Heart left ventricle (tissue), 16 donors: Measurements from ENCODE around the gene FOCAD. TPM values are rescaled to one million over a fixed set of nuclear protein-coding genes. Genes with fewer than 3 reads are reported as not detected.

ENCODE experiments used
- ATAC-seq, 4 donors: fragments of 200-7000 bp; cut with Tn5 transposase; one replicate each; pipeline ENCODE4 v1.9.1; 2020 to 2022; ENCODE audit warnings: moderate library complexity in 4 of 4, mild to moderate bottlenecking in 3 of 4, moderate number of reproducible peaks in 1 of 4
- DNase-seq, 5 donors: peaks; one replicate each; pipeline ENCODE4 v3.0.0-alpha.2; 2020
- H3K27ac ChIP-seq, 12 donors: fragments of 200-600 bp; sonication (generic) in 4 of 12; one replicate each; pipeline versions ENCODE4 v1.5.0 to v1.8.0; 2016 to 2022; ENCODE audit warnings: mild to moderate bottlenecking in 2 of 12
- H3K27me3 ChIP-seq, 9 donors: fragments of 200-600 bp; sonication (generic) in 2 of 9; one replicate each; pipeline versions ENCODE4 v1.5.1 to v1.8.0; 2016 to 2022; ENCODE audit warnings: mild to moderate bottlenecking in 3 of 9
- H3K36me3 ChIP-seq, 9 donors: fragments of 200-600 bp; sonication (generic) in 2 of 9; one replicate each; pipeline versions ENCODE4 v1.5.0 to v1.8.0; 2018 to 2022; ENCODE audit warnings: mild to moderate bottlenecking in 2 of 9
- H3K4me1 ChIP-seq, 12 donors: fragments of 200-600 bp; sonication (generic) in 4 of 12; one replicate each; pipeline versions ENCODE4 v1.5.0 to v1.8.0; 2016 to 2022; ENCODE audit warnings: mild to moderate bottlenecking in 3 of 12
- H3K4me3 ChIP-seq, 12 donors: fragments of 200-600 bp; sonication (generic) in 4 of 12; one replicate each; pipeline versions ENCODE4 v1.5.0 to v1.8.0; 2017 to 2022; ENCODE audit warnings: mild to moderate bottlenecking in 9 of 12, moderate library complexity in 4 of 12
- H3K9me3 ChIP-seq, 12 donors: fragments of 200-600 bp; sonication (generic) in 4 of 12; one replicate each; pipeline versions ENCODE4 v1.5.0 to v1.8.0; 2016 to 2022; ENCODE audit warnings: mild to moderate bottlenecking in 1 of 12
- CTCF ChIP-seq, 12 donors: fragments of 200-600 bp; sonication (generic) in 4 of 12; IDR thresholded peaks; one replicate each; pipeline versions ENCODE4 v1.5.0 to v1.8.0; 2018 to 2022; ENCODE audit warnings: antibody characterized with exemption in 12 of 12, mild to moderate bottlenecking in 5 of 12
- POLR2A ChIP-seq, 2 donors: fragments of 450-650 bp; IDR thresholded peaks; one replicate each; pipeline ENCODE4 v1.6.1; 2017; ENCODE audit warnings: antibody characterized with exemption in 2 of 2, mild to moderate bottlenecking in 2 of 2, moderate library complexity in 2 of 2
- WGBS, 4 donors: extraction: QIAGEN DNeasy Blood & Tissue Kit in 2 of 4; methylation state at CpG; one replicate each; pipeline versions ENCODE4 v1.1.5 to v1.1.7; 2013 to 2018; 5-methylcytosine and 5-hydroxymethylcytosine counted together
- intact Hi-C, 10 donors: fragments of 100-400 bp; cut with DNase I; formaldehyde crosslinking; loops; one replicate each; pipeline versions ENCODE4 v1.11.1 to v1.14.2; 2022
- polyA plus RNA-seq, 2 donors: library from polyadenylated mRNA; stranded (reverse); fragments of 200-250 nt; gene quantifications; one replicate each; pipeline ENCODE4 v1.2.3, GENCODE V29; 2013
- total RNA-seq, 9 donors: library from RNA; depleted of rRNA in 2 of 9; stranded (reverse); fragments of >200 nt in 2 of 9; fragmentation: NEBNext Ultra II Directional in 3 of 9; extraction: Animal tissue kit (Norgen Biotek cat#: 25700) in 3 of 9; gene quantifications; one replicate each; pipeline versions ENCODE4 v1.1.0 to v1.2.4, GENCODE V29; 2016 to 2023
- donor health status: ischemic (EF 13 %, LVEDD 7.1; RV severe dilation, severe dysfunction).
- donor health status: healthy with polysubstance abuse.
- donor health status: DM: no; HTN: yes; CAD: no.
- donor health status: DM: no; HTN: no; CAD: no.
- donor health status: ischemic (EF 25% LVEDD 6.9; RV normal size, moderate dysfunction).
- donor health status: ischemic (EF 25% LVEDD 5.7; RV mildly dilated, moderate dysfunction).
- donor health status: healthy.
- donor health status: DM: yes; HTN: yes; CAD: no.
- donor health status: ischemic (EF 35%, LVEDD 5.7; RV mildly dilated, moderate dysfunction).
- donor health status: nonischemic (EF 11% LVEDD 7.7; RV severe dilation, severe dysfunction).
- donor health status: DM: yes; HTN: yes; CAD: no.
- donor health status: PGD.
- donor health status: ischemic (EF 29% LVEDD 5.4; RV normal size, mild dysfunction).
- donor health status: nonischemic (EF 23%, LVEDD 6.1; RV moderate dilation, normal function).

Gene FOCAD
- total and polyA plus RNA-seq, 11 donors: 8.6 to 39.5 (median 28.3) TPM

GRCh38 chr9:21015995-21016394, 331.9 kb downstream of the FOCAD start:
- DNase-seq (no peak), ATAC-seq (no peak)
- no peak overlapping the region for H3K27ac ChIP-seq
- peaks cover 0 to 19% (median 0%) of the 10 kb centered on the region in 9 donors for H3K36me3 ChIP-seq
- no peaks in the 10 kb centered on the region for H3K9me3 ChIP-seq
- H3K4me1 ChIP-seq: peaks cover 0 to 12% (median 0%) of the 10 kb centered on the region in 12 donors
- TF ChIP-seq CTCF (IDR thresholded peaks at IDR 0.05): no peak
- H3K27me3 ChIP-seq: no peaks in the 10 kb centered on the region
- intact Hi-C loops: no loop called here
- no peak overlapping the region for H3K4me3 ChIP-seq

GRCh38 chr9:21016701-21017491, 332.8 kb downstream of the FOCAD start:
- ATAC-seq: no peak
- Histone ChIP-seq H3K9me3 (peaks cover 0 to 1% (median 0%) of the 10 kb centered on the region in 12 donors), H3K36me3 (peaks cover 0 to 14% (median 0%) of the 10 kb centered on the region in 9 donors), H3K27me3 (no peaks in the 10 kb centered on the region), H3K4me3 (no peak overlapping the region), H3K27ac (no peak overlapping the region), H3K4me1 (peaks cover 0 to 12% (median 0%) of the 10 kb centered on the region in 12 donors)
- TF ChIP-seq POLR2A (IDR thresholded peaks at IDR 0.05) (no peak), CTCF (IDR thresholded peaks at IDR 0.05) (no peak)
- intact Hi-C loops: no loop called here
- DNase-seq: no peak
- 73 to 89% (median 77%) methylated on average over 2 of the region's 2 CpGs for WGBS, 4 donors

- intact Hi-C loops: no loop called here
- no peak for TF ChIP-seq POLR2A (IDR thresholded peaks at IDR 0.05)
- TF ChIP-seq CTCF (IDR thresholded peaks at IDR 0.05): no peak
- Histone ChIP-seq H3K4me3 (no peak overlapping the region), H3K9me3 (peaks cover 0 to 4% (median 0%) of the 10 kb centered on the region in 12 donors), H3K27ac (no peak overlapping the region), H3K27me3 (no peaks in the 10 kb centered on the region), H3K4me1 (peaks cover 0 to 12% (median 0%) of the 10 kb centered on the region in 12 donors), H3K36me3 (peaks cover 0 to 14% (median 0%) of the 10 kb centered on the region in 9 donors)
- ATAC-seq: no peak
- DNase-seq: no peak
- 83 to 96% (median 88%) methylated on average over 2 of the region's 2 CpGs for WGBS, 4 donors
Measured at GRCh38 chr9:21018177-21018576, 334.1 kb downstream of the FOCAD start.

GRCh38 chr9:21023861-21024260, 339.8 kb downstream of the FOCAD start:
- H3K27ac ChIP-seq: peak overlapping the region in 1 of 12 donors; percentile 24
- H3K4me1 ChIP-seq: peaks cover 0 to 35% (median 0%) of the 10 kb centered on the region in 12 donors
- H3K4me3 ChIP-seq: peak overlapping the region in 1 of 12 donors; percentile 1
- ATAC-seq (no peak), DNase-seq (peak in 1 of 5 donors; percentile 16)
- peaks cover 0 to 4% (median 0%) of the 10 kb centered on the region in 12 donors for H3K9me3 ChIP-seq
- H3K27me3 ChIP-seq: no peaks in the 10 kb centered on the region
- H3K36me3 ChIP-seq: peaks cover 0 to 9% (median 0%) of the 10 kb centered on the region in 9 donors
- TF ChIP-seq CTCF (IDR thresholded peaks at IDR 0.05) (no peak), POLR2A (IDR thresholded peaks at IDR 0.05) (no peak)
- 89 to 93% (median 90%) methylated on average over 2 of the region's 2 CpGs for WGBS, 4 donors
- intact Hi-C loops: loop anchor here in 1 of 10 donors (10.0 kb wide), 1 partner anchor 91 kb away; no protein-coding TSS in a partner anchor
